HG02970 (cell line): Measurements from ENCODE around the gene CLEC11A.
A peak's percentile ranks its signal among the peaks of the same experiment; 100 is the strongest.
"Not testable (repeated sequence)": the region's sequence is repeated elsewhere in the genome, so short reads cannot be mapped to it uniquely, and the experiment has no call there.

Source experiments
- ATAC-seq: cut with Tn5 transposase; IDR thresholded peaks from one replicate; pipeline ENCODE4 v1.9.1; 2021; ENCODE audit warnings: mild to moderate bottlenecking, moderate library complexity, moderate number of reproducible peaks; ENCODE audit not compliant: unreplicated experiment, low FRiP score

CLEC11A gene

DNA sequence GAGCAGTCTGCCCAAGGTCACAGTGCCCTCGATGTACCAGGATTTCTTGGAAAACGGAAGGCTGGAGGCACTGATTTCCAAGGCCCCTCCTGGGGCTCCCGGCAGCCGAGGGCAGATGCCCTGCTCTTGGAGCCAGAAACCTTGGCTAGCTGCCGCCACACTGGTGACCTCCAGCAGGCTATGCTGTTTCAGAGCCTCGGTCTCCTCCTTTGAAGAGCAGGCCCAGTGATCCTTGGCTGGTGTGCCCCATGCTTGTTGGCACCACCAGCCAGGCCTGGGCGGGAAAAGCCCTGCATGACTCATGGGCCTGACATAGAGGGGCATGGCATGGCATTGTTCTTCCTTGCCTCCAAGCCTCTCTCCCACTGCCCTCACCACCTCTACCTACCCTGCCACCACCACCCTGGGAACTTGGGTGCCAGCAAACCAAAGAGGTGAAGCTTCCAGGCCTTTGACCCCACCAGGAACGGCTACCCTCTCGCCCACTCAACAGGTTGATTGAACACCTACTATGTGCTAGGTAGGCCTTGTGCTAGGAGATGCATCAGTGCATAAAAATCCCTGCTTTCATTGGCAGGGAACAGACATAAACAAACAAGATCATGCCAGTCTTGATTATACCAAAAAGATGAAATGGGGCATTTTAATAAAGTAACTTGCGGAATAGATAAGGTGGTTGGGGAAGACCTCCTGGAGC is 1.6 kb upstream of the CLEC11A start:
- ATAC-seq, result no peak

GRCh38 chr19:50722201-50723013 is 757 bp upstream of the CLEC11A start:
- no peak for ATAC-seq

GRCh38 chr19:50723735-50724521 is 764 bp downstream of the CLEC11A start:
- ATAC-seq, result no peak

GRCh38 chr19:50724522-50725217 is 1.5 kb downstream of the CLEC11A start:
- peak; percentile 57 for ATAC-seq

- ATAC-seq, result no peak
Observed at GRCh38 chr19:50725218-50725910, 2.2 kb downstream of the CLEC11A start.

GRCh38 chr19:50725911-50726230 is 2.7 kb downstream of the CLEC11A start:
- no peak for ATAC-seq

DNA sequence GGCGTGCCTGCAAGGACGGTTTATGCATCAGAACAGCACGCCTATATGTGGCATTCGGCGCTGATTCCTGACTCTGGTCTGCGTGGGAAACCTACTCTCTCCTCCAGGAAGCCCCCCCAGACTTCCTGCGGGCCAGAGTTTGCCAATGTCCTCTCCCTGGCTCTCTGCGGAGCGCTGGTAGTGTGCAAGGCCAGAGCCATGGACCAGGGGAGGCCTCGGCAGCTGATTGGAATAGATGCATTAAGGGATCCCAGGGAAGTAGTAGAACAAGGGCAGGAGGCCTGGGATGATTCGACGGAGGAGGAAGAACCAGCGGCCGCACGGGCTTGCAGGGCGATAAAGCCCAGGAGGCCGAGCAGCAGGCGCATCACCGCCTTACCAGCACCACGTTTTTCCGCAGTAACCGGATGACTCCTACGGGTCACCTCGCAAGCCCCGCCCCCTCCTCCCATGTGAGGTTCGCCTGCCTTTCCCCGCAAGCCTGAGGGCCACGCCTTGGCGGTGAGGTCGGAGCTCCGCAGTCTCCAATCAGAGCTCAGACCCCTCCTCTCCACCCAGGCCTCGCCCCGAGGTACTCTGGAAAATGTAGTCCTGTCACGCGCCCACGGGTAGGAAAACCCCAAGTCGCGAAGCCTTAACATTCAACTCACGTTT is 5.0 kb downstream of the CLEC11A start:
- ATAC-seq, result no peak

- no peak for ATAC-seq
Observed at GRCh38 chr19:50729894-50730293, 6.7 kb downstream of the CLEC11A start.

DNA sequence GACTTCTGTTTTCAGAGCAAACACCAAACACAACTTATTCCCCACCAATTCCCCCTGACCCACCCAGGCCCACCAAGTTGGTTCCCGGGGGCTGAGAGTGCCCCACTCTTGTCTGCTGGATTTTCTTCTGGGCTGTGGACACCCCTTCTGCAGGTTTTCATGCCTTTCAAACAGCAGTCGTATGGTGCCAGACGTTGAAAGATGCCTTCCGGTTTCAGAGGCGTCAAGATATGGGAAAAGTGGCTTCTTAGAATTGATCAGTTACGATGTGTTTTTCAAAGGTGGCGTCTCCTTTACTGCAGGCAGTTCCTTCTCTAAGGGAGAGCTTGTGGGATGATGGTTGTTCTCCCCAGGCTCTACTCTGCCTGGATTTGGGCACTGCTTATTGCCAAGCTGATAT is 12.7 kb downstream of the CLEC11A start:
- no peak for ATAC-seq

- no peak for ATAC-seq
Observed at GRCh38 chr19:50736338-50736737, 13.2 kb downstream of the CLEC11A start.

GRCh38 chr19:50739132-50739913 is 16.2 kb downstream of the CLEC11A start:
- no peak for ATAC-seq

GRCh38 chr19:50739914-50740426 is 16.8 kb downstream of the CLEC11A start:
- no peak for ATAC-seq

- no peak for ATAC-seq
Observed at GRCh38 chr19:50741179-50741933, 18.2 kb downstream of the CLEC11A start.

DNA sequence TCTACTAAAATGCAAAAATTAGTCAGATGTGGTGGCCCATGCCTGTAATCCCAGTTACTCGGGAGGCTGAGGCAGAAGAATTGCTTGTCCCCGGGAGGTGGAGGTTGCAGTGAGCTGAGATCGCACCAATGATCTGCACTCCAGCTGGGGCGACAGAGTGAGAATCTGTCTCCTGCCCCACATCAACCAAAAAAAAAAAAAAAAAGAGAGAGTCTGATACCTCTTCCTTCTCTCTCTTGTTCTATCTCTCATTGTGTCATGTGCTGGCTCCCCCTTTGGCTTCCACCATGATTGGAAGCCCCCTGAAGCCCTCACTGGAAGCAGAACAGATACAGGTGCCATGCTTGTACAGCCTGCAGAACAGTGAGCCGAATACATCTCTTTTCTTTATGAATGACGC is 20.4 kb downstream of the CLEC11A start:
- no peak for ATAC-seq

- ATAC-seq, result no peak
Observed at GRCh38 chr19:50745221-50745620, 22.1 kb downstream of the CLEC11A start.

DNA sequence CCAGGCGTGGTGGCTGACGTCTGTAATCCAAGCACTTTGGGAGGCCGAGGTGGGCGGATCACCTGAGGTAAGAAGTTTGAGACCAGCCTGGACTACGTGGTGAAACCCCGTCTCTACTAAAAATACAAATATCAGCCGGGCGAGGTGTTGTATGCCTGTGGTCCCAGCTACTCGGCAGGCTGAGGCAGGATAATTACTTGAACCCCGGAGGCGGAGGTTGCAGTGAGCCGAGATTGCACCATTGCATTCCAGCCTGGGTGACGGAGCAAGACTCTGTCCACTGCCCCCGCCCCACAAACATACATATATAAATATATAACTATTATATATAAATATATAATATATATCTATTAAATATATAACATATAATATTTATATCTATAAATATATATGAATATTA is 24.0 kb downstream of the CLEC11A start:
- not testable (repeated sequence) for ATAC-seq

DNA sequence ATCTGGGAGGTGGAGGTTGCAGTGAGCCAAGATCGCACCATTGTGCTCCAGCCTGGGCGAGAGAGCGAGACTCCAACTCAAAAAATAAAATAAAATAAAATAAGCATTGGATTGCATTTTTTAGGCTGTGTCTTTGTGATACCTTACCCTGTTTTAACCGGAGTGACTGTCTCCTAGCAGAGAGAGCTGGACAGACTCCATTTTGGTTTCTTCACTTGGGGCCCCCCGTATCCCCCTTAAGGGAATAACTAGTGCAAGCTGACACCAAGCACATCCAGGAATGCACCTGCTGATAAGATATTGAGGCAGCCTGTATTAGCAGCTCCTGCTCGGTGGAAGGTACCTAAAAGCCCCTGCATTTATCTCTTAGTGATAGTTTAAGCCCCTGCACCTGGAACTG is 26.3 kb downstream of the CLEC11A start:
- no peak for ATAC-seq

- ATAC-seq, result no peak
Observed at GRCh38 chr19:50750010-50750409, 26.8 kb downstream of the CLEC11A start.
